Thoracic aorta (tissue), 2 donors: Measurements from ENCODE around the gene ARPC5. TPM values are rescaled to one million over a fixed set of nuclear protein-coding genes. Genes with fewer than 3 reads are reported as not detected.

Experiments used
- ATAC-seq: fragments of 150-250 bp; one replicate; pipeline ENCODE4 v1.8.0; 2017; ENCODE audit warnings: low read depth; ENCODE audit not compliant: insufficient number of reproducible peaks, low FRiP score
- DNase-seq: peaks from one replicate; pipeline ENCODE4 v3.0.0-alpha.2; 2020; ENCODE audit warnings: low spot score
- H3K27ac ChIP-seq, 2 donors: fragments of 200-600 bp; sonication (generic); 1 replicate in 1 of 2; 2 replicates in 1 of 2; pipeline ENCODE4 v1.5.1; 2016; ENCODE audit warnings: mild to moderate bottlenecking in 2 of 2, moderate library complexity in 2 of 2
- H3K27me3 ChIP-seq: fragments of 200-600 bp; sonication (generic); replicated peaks from 2 replicates; pipeline ENCODE4 v1.6.0; 2016; ENCODE audit warnings: mild to moderate bottlenecking; ENCODE audit not compliant: insufficient read depth
- H3K36me3 ChIP-seq: fragments of 200-600 bp; sonication (generic); one replicate; pipeline ENCODE4 v1.5.1; 2016
- H3K4me1 ChIP-seq, 2 donors: fragments of 200-600 bp; sonication (generic); 1 replicate in 1 of 2; 2 replicates in 1 of 2; pipeline versions ENCODE4 v1.5.1 to v1.6.0; 2016; ENCODE audit warnings: low read depth in 2 of 2, mild to moderate bottlenecking in 1 of 2; ENCODE audit not compliant: control insufficient read depth in 1 of 2
- H3K4me3 ChIP-seq: fragments of 200-600 bp; sonication (generic); 2 replicates; pipeline ENCODE4 v1.5.1; 2016; ENCODE audit warnings: mild to moderate bottlenecking
- H3K9me3 ChIP-seq: fragments of 200-600 bp; sonication (generic); 2 replicates; pipeline ENCODE4 v1.5.1; 2016
- total RNA-seq, 2 donors: library from RNA; depleted of rRNA; stranded (reverse); fragments of >200 nt; gene quantifications; one replicate each; pipeline versions ENCODE4 v1.1.0 to v1.2.3, GENCODE V29; 2016
- TF ChIP-seq, protein P1 (sequence below): fragments of 200-600 bp; sonication (generic); IDR thresholded peaks from one replicate; pipeline ENCODE4 v1.5.1; 2019; ENCODE audit warnings: antibody characterized with exemption

The ARPC5 gene
- total RNA-seq, 2 donors from 2014 or later: 102 to 108 TPM

DNA sequence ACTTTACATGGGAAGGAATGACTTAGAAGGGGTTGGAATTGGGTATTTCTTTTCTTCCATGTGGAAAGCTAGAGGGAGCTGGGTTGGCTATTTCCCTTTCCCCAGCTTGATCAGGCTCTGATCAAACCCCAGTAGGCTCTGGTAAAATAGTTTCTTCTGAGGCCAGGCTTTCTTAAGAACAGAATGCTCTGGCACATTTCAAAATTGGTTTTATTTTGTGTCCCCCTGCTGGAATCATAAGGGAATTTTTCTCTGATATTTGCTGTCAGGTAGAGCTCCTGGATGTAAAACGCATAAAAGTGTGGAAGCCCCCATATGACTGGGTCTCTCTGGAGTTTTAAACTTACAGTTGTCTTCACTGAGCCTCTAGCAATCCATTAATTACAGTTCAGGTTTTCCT lies 34.6 kb upstream of the ARPC5 start:
- Histone ChIP-seq H3K36me3 (no peaks in the 10 kb centered on the region), H3K4me1 (no peaks in the 10 kb centered on the region), H3K27ac (no peak overlapping the region), H3K9me3 (peaks cover 4% of the 10 kb centered on the region), H3K27me3 (no peaks in the 10 kb centered on the region), H3K4me3 (no peak overlapping the region)
- ATAC-seq (no peak), DNase-seq (no peak)
- TF ChIP-seq, protein P1, sequence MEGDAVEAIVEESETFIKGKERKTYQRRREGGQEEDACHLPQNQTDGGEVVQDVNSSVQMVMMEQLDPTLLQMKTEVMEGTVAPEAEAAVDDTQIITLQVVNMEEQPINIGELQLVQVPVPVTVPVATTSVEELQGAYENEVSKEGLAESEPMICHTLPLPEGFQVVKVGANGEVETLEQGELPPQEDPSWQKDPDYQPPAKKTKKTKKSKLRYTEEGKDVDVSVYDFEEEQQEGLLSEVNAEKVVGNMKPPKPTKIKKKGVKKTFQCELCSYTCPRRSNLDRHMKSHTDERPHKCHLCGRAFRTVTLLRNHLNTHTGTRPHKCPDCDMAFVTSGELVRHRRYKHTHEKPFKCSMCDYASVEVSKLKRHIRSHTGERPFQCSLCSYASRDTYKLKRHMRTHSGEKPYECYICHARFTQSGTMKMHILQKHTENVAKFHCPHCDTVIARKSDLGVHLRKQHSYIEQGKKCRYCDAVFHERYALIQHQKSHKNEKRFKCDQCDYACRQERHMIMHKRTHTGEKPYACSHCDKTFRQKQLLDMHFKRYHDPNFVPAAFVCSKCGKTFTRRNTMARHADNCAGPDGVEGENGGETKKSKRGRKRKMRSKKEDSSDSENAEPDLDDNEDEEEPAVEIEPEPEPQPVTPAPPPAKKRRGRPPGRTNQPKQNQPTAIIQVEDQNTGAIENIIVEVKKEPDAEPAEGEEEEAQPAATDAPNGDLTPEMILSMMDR: no peak

GRCh38 chr1:183656355-183656754 lies 20.8 kb upstream of the ARPC5 start:
- TF ChIP-seq, protein P1: no peak
- ATAC-seq: no peak
- DNase-seq: no peak
- no peaks in the 10 kb centered on the region for H3K4me1 ChIP-seq
- no peak overlapping the region for H3K27ac ChIP-seq
- H3K36me3 ChIP-seq: no peaks in the 10 kb centered on the region
- H3K4me3 ChIP-seq: no peak overlapping the region
- H3K27me3 ChIP-seq: no peaks in the 10 kb centered on the region
- no peaks in the 10 kb centered on the region for H3K9me3 ChIP-seq

- H3K36me3 ChIP-seq: no peaks in the 10 kb centered on the region
- no peaks in the 10 kb centered on the region for H3K27me3 ChIP-seq
- H3K4me1 ChIP-seq: no peaks in the 10 kb centered on the region
- peak; percentile 47 for DNase-seq
- TF ChIP-seq, protein P1: peak; percentile 84
- no peak overlapping the region for H3K4me3 ChIP-seq
- H3K9me3 ChIP-seq: no peaks in the 10 kb centered on the region
- no peak overlapping the region for H3K27ac ChIP-seq
- peak; percentile 73 for ATAC-seq
Observed at GRCh38 chr1:183655562-183656075, 20.0 kb upstream of the ARPC5 start.

DNA sequence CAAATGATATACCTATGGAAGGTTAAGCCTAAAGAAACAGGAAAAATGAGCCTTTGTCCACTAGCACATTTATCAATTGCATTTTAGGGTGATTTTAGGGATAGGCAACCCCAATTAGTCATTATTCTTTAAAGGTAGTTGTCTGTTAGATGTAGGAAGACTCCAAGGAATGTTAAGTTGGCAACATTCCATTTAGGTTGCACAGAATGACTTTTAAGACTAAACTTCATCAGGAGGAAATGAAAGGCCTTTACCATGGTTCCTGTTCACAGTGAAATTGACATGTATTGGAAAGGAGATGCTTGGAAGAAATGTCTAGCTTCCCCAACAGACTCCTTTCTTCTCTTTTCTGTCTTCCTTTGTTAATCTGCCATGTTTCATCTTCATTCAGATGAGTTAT lies 19.1 kb upstream of the ARPC5 start:
- no peaks in the 10 kb centered on the region for H3K27me3 ChIP-seq
- no peak for DNase-seq
- ATAC-seq: no peak
- TF ChIP-seq, protein P1: no peak
- no peak overlapping the region for H3K27ac ChIP-seq
- no peaks in the 10 kb centered on the region for H3K4me1 ChIP-seq
- no peaks in the 10 kb centered on the region for H3K9me3 ChIP-seq
- H3K36me3 ChIP-seq: no peaks in the 10 kb centered on the region
- no peak overlapping the region for H3K4me3 ChIP-seq

DNA sequence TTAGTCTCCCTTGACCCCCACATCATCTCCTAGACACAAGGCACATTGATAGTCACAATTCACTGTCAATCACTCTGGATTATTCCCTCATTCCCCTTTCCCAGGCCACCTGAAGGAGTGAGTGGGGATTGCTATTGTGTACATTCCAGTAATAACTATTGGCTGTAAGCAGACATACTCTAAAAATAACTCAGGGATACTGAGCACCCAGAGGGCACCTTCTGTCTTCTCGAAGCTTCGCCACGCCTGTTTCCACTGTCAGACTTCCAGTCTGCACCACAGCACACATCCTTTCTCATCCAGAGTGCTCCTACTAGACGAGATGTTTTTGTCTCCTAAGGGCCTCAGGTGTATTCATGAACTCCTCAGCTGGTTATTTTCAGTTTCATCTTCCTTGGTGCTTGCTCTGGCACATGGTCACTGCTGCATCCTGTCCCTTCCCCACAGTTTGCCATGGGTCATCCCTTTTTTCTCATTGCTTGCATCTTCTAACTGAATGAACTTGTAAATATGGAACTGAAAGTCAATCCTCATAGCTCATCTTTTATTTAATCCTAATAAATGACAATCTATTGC lies 18.4 kb upstream of the ARPC5 start:
- Histone ChIP-seq H3K4me3 (no peak overlapping the region), H3K36me3 (no peaks in the 10 kb centered on the region), H3K27ac (no peak overlapping the region), H3K4me1 (no peaks in the 10 kb centered on the region), H3K9me3 (no peaks in the 10 kb centered on the region), H3K27me3 (no peaks in the 10 kb centered on the region)
- no peak for DNase-seq
- TF ChIP-seq, protein P1: no peak
- ATAC-seq: no peak
